Measurements from ENCODE around the gene GPATCH1. TPM values are rescaled to one million over a fixed set of nuclear protein-coding genes. Genes with fewer than 3 reads are reported as not detected.

The GPATCH1 gene
- total and polyA plus RNA-seq, 2 of the 13 experiments (the other 11 are each of a cell fraction or from before 2014, with no cell fraction given): 6.8 to 6.9 TPM

DNA sequence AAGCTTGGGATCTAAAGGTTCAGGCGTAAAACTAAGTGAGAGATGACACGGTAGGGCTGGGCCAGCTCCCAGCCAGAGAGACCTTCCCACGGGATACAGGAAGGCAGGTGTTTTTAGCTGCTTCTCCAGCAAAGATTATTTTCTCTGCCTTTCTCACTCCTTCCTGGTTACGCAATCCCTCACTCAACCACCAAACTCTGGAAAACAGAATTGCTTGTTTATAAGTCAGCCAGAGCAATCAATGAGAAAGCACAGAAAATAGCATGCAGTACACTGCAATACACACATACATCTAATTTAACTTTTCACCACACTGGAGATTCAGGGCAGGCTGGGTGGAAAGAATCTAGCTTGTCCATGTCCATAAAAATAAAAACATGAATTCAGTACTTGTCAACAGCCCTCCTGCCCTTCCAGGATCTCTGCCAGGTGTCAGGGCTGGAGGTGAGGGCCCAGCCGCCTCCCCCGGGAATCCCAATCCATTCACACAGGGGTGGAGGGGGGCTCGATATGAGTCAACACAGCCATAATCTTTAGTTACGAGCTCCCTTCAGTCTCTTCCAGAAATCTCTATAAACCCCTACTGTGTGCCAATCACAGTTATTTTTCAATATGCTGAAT, 28.5 kb upstream of the GPATCH1 start (continued):
- TF ChIP-seq NFKBIZ (CRISPR knock-in tag; IDR thresholded peaks at IDR 0.05): no peak
- TF ChIP-seq PCBP2 (optimal IDR thresholded peaks at IDR 0.05; ENCODE audit: low read depth, low read length, poor library complexity, severe bottlenecking): no peak
- TF ChIP-seq ZIK1 (CRISPR knock-in tag; IDR thresholded peaks at IDR 0.05; ENCODE audit: borderline replicate concordance, low read depth): no peak

DNA sequence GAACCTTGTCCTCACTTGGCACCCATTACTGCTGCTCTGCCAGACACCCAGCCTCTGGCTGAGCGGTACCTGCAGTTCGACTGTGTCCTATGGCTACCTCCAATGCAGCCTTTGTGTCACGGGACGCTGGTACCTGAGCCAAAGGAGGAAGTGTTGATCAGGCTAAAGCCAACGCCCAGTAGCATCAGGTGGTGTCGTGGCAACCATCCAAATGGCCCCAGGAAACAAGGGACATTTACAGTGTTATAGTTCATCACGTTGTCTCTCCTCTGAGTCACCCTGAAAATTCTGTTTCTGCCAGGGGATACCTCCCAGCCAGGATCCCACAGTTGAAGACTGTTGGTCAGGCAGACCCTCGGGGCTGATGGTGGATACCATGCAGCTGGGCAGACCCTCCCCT, 26.4 kb upstream of the GPATCH1 start:
- Histone ChIP-seq H3K9ac (ENCODE audit: insufficient read depth, low read depth, low read length) (no peak overlapping the region), H3K4me3 (replicated peaks in 1 of 3; ENCODE audit: insufficient read depth in 1 of 3, low read depth in 2 of 3, low read length in 3 of 3) (no peak overlapping the region), H3K27ac (ENCODE audit: extremely low read length, insufficient read depth, low read length) (no peak overlapping the region), H3K27me3 (ENCODE audit: control insufficient read depth in 1 of 2, insufficient read depth in 2 of 2, low read length in 2 of 2) (no peaks in the 10 kb centered on the region), H3K4me1 (ENCODE audit: insufficient read depth, low read length) (peaks cover 66% of the 10 kb centered on the region), H3K4me2 (ENCODE audit: low read depth, low read length) (no peak overlapping the region), H3K9me3 (ENCODE audit: low read length) (no peaks in the 10 kb centered on the region), H3K79me2 (ENCODE audit: insufficient read depth, low read length) (peaks cover 80% of the 10 kb centered on the region), H2AFZ (ENCODE audit: low read length) (no peak overlapping the region), H3K36me3 (replicated peaks in 1 of 2; ENCODE audit: control insufficient read depth in 1 of 2, insufficient read depth in 2 of 2, low read length in 2 of 2) (peaks cover 2 to 23% of the 10 kb centered on the region in 2 experiments; a peak in 4 of 5 replicates), H4K20me1 (ENCODE audit: insufficient read depth, low read length) (peaks cover 23% of the 10 kb centered on the region; the same call in 1 of the 2 replicates)
- POLR2A ChIA-PET: no interaction called here
- intact Hi-C loops (cut with micrococcal nuclease; ENCODE audit: unreplicated experiment): no loop called here
- in situ Hi-C loops (cut with HindIII; ENCODE audit: extremely low pct_ligation_motif_present, low pct_unique_long_range_greater_than_20kb): no loop called here
- BruUV-seq (replicated peaks): no TSS peak
- 89% methylated on average over 6 of the region's 8 CpGs for WGBS (ENCODE audit: low lambda C conversion rate)
- no peak for TF ChIP-seq SRY (CRISPR knock-in tag; IDR thresholded peaks at IDR 0.05)
- TF ChIP-seq ZBTB42 (CRISPR knock-in tag; IDR thresholded peaks at IDR 0.05): no peak
- TF ChIP-seq NFIC (IDR thresholded peaks at IDR 0.05; ENCODE audit: low read length): no peak
- TF ChIP-seq BORCS8-MEF2B (CRISPR knock-in tag; IDR thresholded peaks at IDR 0.05): no peak
- TF ChIP-seq ZSCAN25 (CRISPR knock-in tag; IDR thresholded peaks at IDR 0.05): no peak
- TF ChIP-seq, protein P1, sequence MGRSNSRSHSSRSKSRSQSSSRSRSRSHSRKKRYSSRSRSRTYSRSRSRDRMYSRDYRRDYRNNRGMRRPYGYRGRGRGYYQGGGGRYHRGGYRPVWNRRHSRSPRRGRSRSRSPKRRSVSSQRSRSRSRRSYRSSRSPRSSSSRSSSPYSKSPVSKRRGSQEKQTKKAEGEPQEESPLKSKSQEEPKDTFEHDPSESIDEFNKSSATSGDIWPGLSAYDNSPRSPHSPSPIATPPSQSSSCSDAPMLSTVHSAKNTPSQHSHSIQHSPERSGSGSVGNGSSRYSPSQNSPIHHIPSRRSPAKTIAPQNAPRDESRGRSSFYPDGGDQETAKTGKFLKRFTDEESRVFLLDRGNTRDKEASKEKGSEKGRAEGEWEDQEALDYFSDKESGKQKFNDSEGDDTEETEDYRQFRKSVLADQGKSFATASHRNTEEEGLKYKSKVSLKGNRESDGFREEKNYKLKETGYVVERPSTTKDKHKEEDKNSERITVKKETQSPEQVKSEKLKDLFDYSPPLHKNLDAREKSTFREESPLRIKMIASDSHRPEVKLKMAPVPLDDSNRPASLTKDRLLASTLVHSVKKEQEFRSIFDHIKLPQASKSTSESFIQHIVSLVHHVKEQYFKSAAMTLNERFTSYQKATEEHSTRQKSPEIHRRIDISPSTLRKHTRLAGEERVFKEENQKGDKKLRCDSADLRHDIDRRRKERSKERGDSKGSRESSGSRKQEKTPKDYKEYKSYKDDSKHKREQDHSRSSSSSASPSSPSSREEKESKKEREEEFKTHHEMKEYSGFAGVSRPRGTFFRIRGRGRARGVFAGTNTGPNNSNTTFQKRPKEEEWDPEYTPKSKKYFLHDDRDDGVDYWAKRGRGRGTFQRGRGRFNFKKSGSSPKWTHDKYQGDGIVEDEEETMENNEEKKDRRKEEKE (IDR thresholded peaks at IDR 0.05): no peak
- TF ChIP-seq, protein P2, sequence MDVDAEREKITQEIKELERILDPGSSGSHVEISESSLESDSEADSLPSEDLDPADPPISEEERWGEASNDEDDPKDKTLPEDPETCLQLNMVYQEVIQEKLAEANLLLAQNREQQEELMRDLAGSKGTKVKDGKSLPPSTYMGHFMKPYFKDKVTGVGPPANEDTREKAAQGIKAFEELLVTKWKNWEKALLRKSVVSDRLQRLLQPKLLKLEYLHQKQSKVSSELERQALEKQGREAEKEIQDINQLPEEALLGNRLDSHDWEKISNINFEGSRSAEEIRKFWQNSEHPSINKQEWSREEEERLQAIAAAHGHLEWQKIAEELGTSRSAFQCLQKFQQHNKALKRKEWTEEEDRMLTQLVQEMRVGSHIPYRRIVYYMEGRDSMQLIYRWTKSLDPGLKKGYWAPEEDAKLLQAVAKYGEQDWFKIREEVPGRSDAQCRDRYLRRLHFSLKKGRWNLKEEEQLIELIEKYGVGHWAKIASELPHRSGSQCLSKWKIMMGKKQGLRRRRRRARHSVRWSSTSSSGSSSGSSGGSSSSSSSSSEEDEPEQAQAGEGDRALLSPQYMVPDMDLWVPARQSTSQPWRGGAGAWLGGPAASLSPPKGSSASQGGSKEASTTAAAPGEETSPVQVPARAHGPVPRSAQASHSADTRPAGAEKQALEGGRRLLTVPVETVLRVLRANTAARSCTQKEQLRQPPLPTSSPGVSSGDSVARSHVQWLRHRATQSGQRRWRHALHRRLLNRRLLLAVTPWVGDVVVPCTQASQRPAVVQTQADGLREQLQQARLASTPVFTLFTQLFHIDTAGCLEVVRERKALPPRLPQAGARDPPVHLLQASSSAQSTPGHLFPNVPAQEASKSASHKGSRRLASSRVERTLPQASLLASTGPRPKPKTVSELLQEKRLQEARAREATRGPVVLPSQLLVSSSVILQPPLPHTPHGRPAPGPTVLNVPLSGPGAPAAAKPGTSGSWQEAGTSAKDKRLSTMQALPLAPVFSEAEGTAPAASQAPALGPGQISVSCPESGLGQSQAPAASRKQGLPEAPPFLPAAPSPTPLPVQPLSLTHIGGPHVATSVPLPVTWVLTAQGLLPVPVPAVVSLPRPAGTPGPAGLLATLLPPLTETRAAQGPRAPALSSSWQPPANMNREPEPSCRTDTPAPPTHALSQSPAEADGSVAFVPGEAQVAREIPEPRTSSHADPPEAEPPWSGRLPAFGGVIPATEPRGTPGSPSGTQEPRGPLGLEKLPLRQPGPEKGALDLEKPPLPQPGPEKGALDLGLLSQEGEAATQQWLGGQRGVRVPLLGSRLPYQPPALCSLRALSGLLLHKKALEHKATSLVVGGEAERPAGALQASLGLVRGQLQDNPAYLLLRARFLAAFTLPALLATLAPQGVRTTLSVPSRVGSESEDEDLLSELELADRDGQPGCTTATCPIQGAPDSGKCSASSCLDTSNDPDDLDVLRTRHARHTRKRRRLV (CRISPR knock-in tag; IDR thresholded peaks at IDR 0.05): no peak
- TF ChIP-seq KAT8 (CRISPR knock-in tag; IDR thresholded peaks at IDR 0.05): no peak
- no peak for TF ChIP-seq TAF1 (CRISPR knock-in tag; IDR thresholded peaks at IDR 0.05)
- DNase-seq (ENCODE audit: low spot score): no peak
- CTCF ChIA-PET (ENCODE audit: low intra/inter-chr PET ratio, low total read pairs): no interaction called here
- no peak for FAIRE-seq
- ATAC-seq: no peak
